IMR-90 (cell line): ENCODE results near the gene JPH4.

Source experiments
- BHLHE40 ChIP-seq: fragments of 150-350 bp; IDR thresholded peaks from 2 replicates; pipeline ENCODE4 v1.6.1; 2016; ENCODE audit warnings: mild to moderate bottlenecking, low read depth, low read length
- CEBPB ChIP-seq: IDR thresholded peaks from 2 replicates; pipeline ENCODE4 v1.6.1; 2012; ENCODE audit warnings: low read depth, low read length, improper control_type of control experiment
- CHD1 ChIP-seq: IDR thresholded peaks from 2 replicates; pipeline ENCODE4 v1.6.1; 2012; ENCODE audit warnings: low read depth, low read length, improper control_type of control experiment
- FOS ChIP-seq: fragments of 150-350 bp; IDR thresholded peaks from 2 replicates; pipeline ENCODE4 v1.6.1; 2016; ENCODE audit warnings: low read depth, low read length
- MAFK ChIP-seq: IDR thresholded peaks from 2 replicates; pipeline ENCODE4 v1.6.1; 2012; ENCODE audit warnings: low read depth, low read length, improper control_type of control experiment
- NFE2L2 ChIP-seq: fragments of 150-350 bp; IDR thresholded peaks from 2 replicates; pipeline ENCODE4 v1.6.1; 2016; ENCODE audit warnings: low read depth, mild to moderate bottlenecking, low read length
- POLR2A ChIP-seq: IDR thresholded peaks from 2 replicates; pipeline ENCODE4 v1.6.1; 2012; ENCODE audit warnings: mild to moderate bottlenecking, low read depth, low read length
- RAD21 ChIP-seq: IDR thresholded peaks from 2 replicates; pipeline ENCODE4 v1.6.1; 2012; ENCODE audit warnings: low read length, improper control_type of control experiment
- RCOR1 ChIP-seq: IDR thresholded peaks from 2 replicates; pipeline ENCODE4 v1.6.1; 2012; ENCODE audit warnings: mild to moderate bottlenecking, low read length, improper control_type of control experiment; ENCODE audit not compliant: insufficient replicate concordance
- RFX5 ChIP-seq: IDR thresholded peaks from 2 replicates; pipeline ENCODE4 v1.8.0; 2012; ENCODE audit warnings: low read depth, mild to moderate bottlenecking, low read length, moderate library complexity
- TF ChIP-seq, protein P1 (sequence below): conservative IDR thresholded peaks from 2 replicates; pipeline ENCODE4 v1.5.1; 2012; ENCODE audit warnings: mild to moderate bottlenecking, low read depth, low read length, improper control_type of control experiment
- TF ChIP-seq, protein P2 (sequence below): fragments of 150-350 bp; IDR thresholded peaks from 2 replicates; pipeline ENCODE4 v1.6.1; 2017; ENCODE audit warnings: mild to moderate bottlenecking, antibody characterized with exemption, low read length, low read depth
- TF ChIP-seq, protein P3 (sequence below): fragments of 150-350 bp; IDR thresholded peaks from 2 replicates; pipeline ENCODE4 v1.6.1; 2016; ENCODE audit warnings: low read depth, mild to moderate bottlenecking, low read length, moderate library complexity, borderline replicate concordance

DNA sequence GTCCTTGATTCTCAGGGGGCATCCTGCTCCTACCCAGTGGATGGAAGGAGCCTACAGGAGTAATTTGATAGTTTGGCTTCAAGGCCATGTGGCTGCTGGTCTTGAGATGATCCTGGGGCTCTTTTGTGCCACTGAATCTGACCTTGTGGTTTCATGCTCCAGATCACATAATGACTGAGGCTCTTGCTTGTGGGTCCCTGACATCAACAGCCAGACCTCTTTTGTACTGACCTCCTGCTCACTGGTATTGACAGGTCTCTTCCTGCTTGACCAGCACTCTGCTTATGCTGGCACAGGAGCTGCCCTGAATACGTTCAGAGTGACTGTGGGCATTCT lies 23.2 kb upstream of the JPH4 start:
- TF ChIP-seq, protein P1, sequence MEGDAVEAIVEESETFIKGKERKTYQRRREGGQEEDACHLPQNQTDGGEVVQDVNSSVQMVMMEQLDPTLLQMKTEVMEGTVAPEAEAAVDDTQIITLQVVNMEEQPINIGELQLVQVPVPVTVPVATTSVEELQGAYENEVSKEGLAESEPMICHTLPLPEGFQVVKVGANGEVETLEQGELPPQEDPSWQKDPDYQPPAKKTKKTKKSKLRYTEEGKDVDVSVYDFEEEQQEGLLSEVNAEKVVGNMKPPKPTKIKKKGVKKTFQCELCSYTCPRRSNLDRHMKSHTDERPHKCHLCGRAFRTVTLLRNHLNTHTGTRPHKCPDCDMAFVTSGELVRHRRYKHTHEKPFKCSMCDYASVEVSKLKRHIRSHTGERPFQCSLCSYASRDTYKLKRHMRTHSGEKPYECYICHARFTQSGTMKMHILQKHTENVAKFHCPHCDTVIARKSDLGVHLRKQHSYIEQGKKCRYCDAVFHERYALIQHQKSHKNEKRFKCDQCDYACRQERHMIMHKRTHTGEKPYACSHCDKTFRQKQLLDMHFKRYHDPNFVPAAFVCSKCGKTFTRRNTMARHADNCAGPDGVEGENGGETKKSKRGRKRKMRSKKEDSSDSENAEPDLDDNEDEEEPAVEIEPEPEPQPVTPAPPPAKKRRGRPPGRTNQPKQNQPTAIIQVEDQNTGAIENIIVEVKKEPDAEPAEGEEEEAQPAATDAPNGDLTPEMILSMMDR: no peak
- TF ChIP-seq RFX5 (no peak), CEBPB (no peak), FOS (no peak), POLR2A (no peak), RAD21 (no peak), CHD1 (no peak), BHLHE40 (no peak), MAFK (no peak), NFE2L2 (no peak), RCOR1 (no peak)
- TF ChIP-seq, protein P2, sequence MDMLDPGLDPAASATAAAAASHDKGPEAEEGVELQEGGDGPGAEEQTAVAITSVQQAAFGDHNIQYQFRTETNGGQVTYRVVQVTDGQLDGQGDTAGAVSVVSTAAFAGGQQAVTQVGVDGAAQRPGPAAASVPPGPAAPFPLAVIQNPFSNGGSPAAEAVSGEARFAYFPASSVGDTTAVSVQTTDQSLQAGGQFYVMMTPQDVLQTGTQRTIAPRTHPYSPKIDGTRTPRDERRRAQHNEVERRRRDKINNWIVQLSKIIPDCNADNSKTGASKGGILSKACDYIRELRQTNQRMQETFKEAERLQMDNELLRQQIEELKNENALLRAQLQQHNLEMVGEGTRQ: no peak
- TF ChIP-seq, protein P3, sequence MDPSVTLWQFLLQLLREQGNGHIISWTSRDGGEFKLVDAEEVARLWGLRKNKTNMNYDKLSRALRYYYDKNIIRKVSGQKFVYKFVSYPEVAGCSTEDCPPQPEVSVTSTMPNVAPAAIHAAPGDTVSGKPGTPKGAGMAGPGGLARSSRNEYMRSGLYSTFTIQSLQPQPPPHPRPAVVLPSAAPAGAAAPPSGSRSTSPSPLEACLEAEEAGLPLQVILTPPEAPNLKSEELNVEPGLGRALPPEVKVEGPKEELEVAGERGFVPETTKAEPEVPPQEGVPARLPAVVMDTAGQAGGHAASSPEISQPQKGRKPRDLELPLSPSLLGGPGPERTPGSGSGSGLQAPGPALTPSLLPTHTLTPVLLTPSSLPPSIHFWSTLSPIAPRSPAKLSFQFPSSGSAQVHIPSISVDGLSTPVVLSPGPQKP: no peak
